Heart left ventricle (tissue), 13 donors: Measurements from ENCODE around the gene HIP1.

Experiments
- POLR2A ChIP-seq, 2 donors: fragments of 450-650 bp; IDR thresholded peaks; one replicate each; pipeline ENCODE4 v1.6.1; 2017; ENCODE audit warnings: antibody characterized with exemption in 2 of 2, mild to moderate bottlenecking in 2 of 2, moderate library complexity in 2 of 2
- TF ChIP-seq, protein P1 (sequence below), 12 donors: fragments of 200-600 bp; sonication (generic) in 4 of 12; IDR thresholded peaks; one replicate each; pipeline versions ENCODE4 v1.5.0 to v1.8.0; 2018 to 2022; ENCODE audit warnings: antibody characterized with exemption in 12 of 12, mild to moderate bottlenecking in 5 of 12
- donor health status: ischemic (EF 13 %, LVEDD 7.1; RV severe dilation, severe dysfunction).
- donor health status: DM: no; HTN: yes; CAD: no.
- donor health status: DM: no; HTN: no; CAD: no.
- donor health status: ischemic (EF 25% LVEDD 6.9; RV normal size, moderate dysfunction).
- donor health status: ischemic (EF 25% LVEDD 5.7; RV mildly dilated, moderate dysfunction).
- donor health status: ischemic (EF 35%, LVEDD 5.7; RV mildly dilated, moderate dysfunction).
- donor health status: nonischemic (EF 11% LVEDD 7.7; RV severe dilation, severe dysfunction).
- donor health status: DM: yes; HTN: yes; CAD: no.
- donor health status: PGD.
- donor health status: ischemic (EF 29% LVEDD 5.4; RV normal size, mild dysfunction).
- donor health status: nonischemic (EF 23%, LVEDD 6.1; RV moderate dilation, normal function).

GRCh38 chr7:75719626-75720025, 19.1 kb downstream of the HIP1 start:
- no peak for TF ChIP-seq POLR2A (IDR thresholded peaks at IDR 0.05)
- TF ChIP-seq, protein P1, sequence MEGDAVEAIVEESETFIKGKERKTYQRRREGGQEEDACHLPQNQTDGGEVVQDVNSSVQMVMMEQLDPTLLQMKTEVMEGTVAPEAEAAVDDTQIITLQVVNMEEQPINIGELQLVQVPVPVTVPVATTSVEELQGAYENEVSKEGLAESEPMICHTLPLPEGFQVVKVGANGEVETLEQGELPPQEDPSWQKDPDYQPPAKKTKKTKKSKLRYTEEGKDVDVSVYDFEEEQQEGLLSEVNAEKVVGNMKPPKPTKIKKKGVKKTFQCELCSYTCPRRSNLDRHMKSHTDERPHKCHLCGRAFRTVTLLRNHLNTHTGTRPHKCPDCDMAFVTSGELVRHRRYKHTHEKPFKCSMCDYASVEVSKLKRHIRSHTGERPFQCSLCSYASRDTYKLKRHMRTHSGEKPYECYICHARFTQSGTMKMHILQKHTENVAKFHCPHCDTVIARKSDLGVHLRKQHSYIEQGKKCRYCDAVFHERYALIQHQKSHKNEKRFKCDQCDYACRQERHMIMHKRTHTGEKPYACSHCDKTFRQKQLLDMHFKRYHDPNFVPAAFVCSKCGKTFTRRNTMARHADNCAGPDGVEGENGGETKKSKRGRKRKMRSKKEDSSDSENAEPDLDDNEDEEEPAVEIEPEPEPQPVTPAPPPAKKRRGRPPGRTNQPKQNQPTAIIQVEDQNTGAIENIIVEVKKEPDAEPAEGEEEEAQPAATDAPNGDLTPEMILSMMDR (IDR thresholded peaks at IDR 0.05): no peak
